BLaER1 (cell line): ENCODE results near the gene LRRC8C.

Experiments
- H3K27ac ChIP-seq: shearing (Covaris generic); formaldehyde crosslinking; 2 replicates; pipeline ENCODE4 v1.8.1; 2022
- H3K27me3 ChIP-seq: shearing (Covaris generic); formaldehyde crosslinking; 2 replicates; pipeline ENCODE4 v1.8.1; 2022
- H3K36me3 ChIP-seq: shearing (Covaris generic); formaldehyde crosslinking; 2 replicates; pipeline ENCODE4 v1.8.1; 2022
- H3K4me1 ChIP-seq: shearing (Covaris generic); formaldehyde crosslinking; 2 replicates; pipeline ENCODE4 v1.8.1; 2022
- H3K4me2 ChIP-seq: shearing (Covaris generic); formaldehyde crosslinking; 2 replicates; pipeline ENCODE4 v1.8.1; 2022
- H3K4me3 ChIP-seq: shearing (Covaris generic); formaldehyde crosslinking; 2 replicates; pipeline ENCODE4 v1.8.1; 2022
- H3K9ac ChIP-seq: shearing (Covaris generic); formaldehyde crosslinking; 2 replicates; pipeline ENCODE4 v1.8.1; 2022
- H3K9me3 ChIP-seq: shearing (Covaris generic); formaldehyde crosslinking; 2 replicates; pipeline ENCODE4 v1.8.1; 2022
- H4K20me1 ChIP-seq: shearing (Covaris generic); formaldehyde crosslinking; 2 replicates; pipeline ENCODE4 v1.8.1; 2022
- Cebpa-rat ChIP-seq: shearing (Covaris generic); IDR thresholded peaks from 2 replicates; pipeline ENCODE4 v1.8.1; 2022

Gene LRRC8C

GRCh38 chr1:89633248-89633799 lies 404 bp downstream of the LRRC8C start:
- Histone ChIP-seq H4K20me1 (peaks cover 29% of the 10 kb centered on the region), H3K36me3 (peaks cover 29% of the 10 kb centered on the region), H3K9me3 (no peaks in the 10 kb centered on the region; the same call in 1 of the 2 replicates), H3K27me3 (no peaks in the 10 kb centered on the region), H3K9ac (peak overlapping the region; percentile 96), H3K4me2 (peak overlapping the region; percentile 94), H3K4me3 (peak overlapping the region; percentile 94), H3K4me1 (peaks cover 63% of the 10 kb centered on the region), H3K27ac (peak overlapping the region; percentile 95)
- no peak for TF ChIP-seq Cebpa-rat

DNA sequence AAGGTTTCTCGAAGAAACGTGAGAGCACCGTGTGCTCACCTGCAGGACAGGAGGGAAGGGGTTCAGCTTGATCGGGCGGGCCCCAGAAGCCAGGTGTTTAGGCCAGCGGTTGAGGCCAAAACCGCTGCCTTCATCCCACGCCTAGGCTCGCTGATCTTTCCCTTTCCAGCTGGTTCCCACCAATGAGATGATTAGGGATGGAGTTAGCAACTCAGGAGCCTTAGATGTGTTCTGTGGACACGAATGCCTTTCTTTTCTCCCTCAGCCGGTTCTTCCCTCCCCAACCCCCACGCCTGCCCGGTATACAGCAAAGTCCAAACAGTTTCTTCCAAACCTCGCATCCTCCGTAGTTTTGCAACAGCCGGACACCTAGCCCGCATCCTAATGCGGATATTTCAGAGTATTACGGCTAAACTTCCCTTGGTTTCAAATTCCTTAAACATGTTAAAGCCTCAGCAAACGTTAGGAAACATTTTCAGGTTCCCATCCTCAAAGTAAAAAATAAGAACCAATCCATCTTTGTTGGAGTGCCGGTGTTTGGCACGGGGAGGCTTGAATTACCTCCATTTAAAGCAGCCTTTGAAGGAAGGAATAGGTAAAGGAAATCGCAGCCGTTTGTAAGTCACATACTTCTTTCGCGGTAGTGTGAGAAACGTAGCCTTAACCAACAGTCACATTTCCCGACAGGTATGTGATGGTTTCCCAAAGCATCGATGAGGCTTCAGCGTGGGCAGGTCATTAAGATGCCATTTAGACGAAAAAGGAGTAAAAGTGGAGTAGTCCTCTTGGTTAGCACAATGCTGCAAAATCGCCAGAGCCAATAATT lies 1.1 kb downstream of the LRRC8C start:
- Histone ChIP-seq H4K20me1 (peaks cover 36% of the 10 kb centered on the region), H3K9me3 (no peaks in the 10 kb centered on the region; the same call in 1 of the 2 replicates), H3K36me3 (peaks cover 30% of the 10 kb centered on the region), H3K9ac (peak overlapping the region; percentile 96), H3K4me1 (peaks cover 63% of the 10 kb centered on the region), H3K27ac (peak overlapping the region; percentile 95), H3K4me2 (peak overlapping the region; percentile 94), H3K27me3 (no peaks in the 10 kb centered on the region), H3K4me3 (peak overlapping the region; percentile 94)
- no peak for TF ChIP-seq Cebpa-rat

- no peaks in the 10 kb centered on the region for H3K27me3 ChIP-seq
- H3K9me3 ChIP-seq: no peaks in the 10 kb centered on the region; the same call in 1 of the 2 replicates
- peak overlapping the region; percentile 95 for H3K27ac ChIP-seq
- peaks cover 26% of the 10 kb centered on the region for H3K36me3 ChIP-seq
- H4K20me1 ChIP-seq: peaks cover 56% of the 10 kb centered on the region
- peaks cover 45% of the 10 kb centered on the region for H3K4me1 ChIP-seq
- H3K4me3 ChIP-seq: peak overlapping the region; percentile 94
- TF ChIP-seq Cebpa-rat: no peak
- H3K9ac ChIP-seq: peak overlapping the region; percentile 62
- H3K4me2 ChIP-seq: peak overlapping the region; percentile 94
Measured at GRCh38 chr1:89635825-89636815, 3.2 kb downstream of the LRRC8C start.

- H3K27me3 ChIP-seq: no peaks in the 10 kb centered on the region
- H3K4me1 ChIP-seq: peaks cover 32% of the 10 kb centered on the region
- H3K9me3 ChIP-seq: no peaks in the 10 kb centered on the region; the same call in 1 of the 2 replicates
- H3K36me3 ChIP-seq: peaks cover 34% of the 10 kb centered on the region
- H4K20me1 ChIP-seq: peaks cover 70% of the 10 kb centered on the region
- no peak for TF ChIP-seq Cebpa-rat
- peak overlapping the region; percentile 94 for H3K4me2 ChIP-seq
- no peak overlapping the region for H3K9ac ChIP-seq
- no peak overlapping the region for H3K4me3 ChIP-seq
- H3K27ac ChIP-seq: no peak overlapping the region
Measured at GRCh38 chr1:89637496-89637895, 4.6 kb downstream of the LRRC8C start.

DNA sequence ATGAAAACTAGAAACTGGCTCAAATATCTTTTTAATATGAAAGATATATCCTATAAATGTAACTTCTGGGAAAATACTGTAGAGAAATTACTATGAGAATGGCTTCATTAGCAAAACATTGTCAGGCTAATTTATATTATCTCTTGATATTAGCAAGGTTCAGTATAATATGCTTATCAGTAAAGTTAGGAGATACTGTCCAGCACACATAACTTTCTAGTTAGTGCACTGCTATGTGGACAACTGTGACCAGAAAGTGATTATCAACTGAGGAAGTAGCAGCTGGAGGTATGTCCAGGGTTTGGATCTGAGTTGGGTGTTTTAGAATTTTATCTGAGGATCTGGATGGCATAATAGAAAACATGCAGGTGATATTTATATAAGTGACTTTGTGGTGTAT lies 7.5 kb downstream of the LRRC8C start:
- Histone ChIP-seq H3K4me2 (no peak overlapping the region), H3K9ac (no peak overlapping the region), H3K36me3 (peaks cover 55% of the 10 kb centered on the region), H3K27me3 (no peaks in the 10 kb centered on the region), H3K4me3 (no peak overlapping the region), H3K9me3 (peaks cover 21% of the 10 kb centered on the region), H3K4me1 (peaks cover 48% of the 10 kb centered on the region), H3K27ac (no peak overlapping the region), H4K20me1 (peaks cover 79% of the 10 kb centered on the region)
- TF ChIP-seq Cebpa-rat: no peak

- Histone ChIP-seq H3K9me3 (peaks cover 32% of the 10 kb centered on the region), H3K36me3 (peaks cover 61% of the 10 kb centered on the region), H3K4me3 (no peak overlapping the region), H4K20me1 (peaks cover 66% of the 10 kb centered on the region; the same call in 1 of the 2 replicates), H3K4me1 (peaks cover 34% of the 10 kb centered on the region), H3K27ac (no peak overlapping the region), H3K9ac (no peak overlapping the region), H3K27me3 (no peaks in the 10 kb centered on the region), H3K4me2 (no peak overlapping the region)
- TF ChIP-seq Cebpa-rat: no peak
Measured at GRCh38 chr1:89641781-89642180, 8.9 kb downstream of the LRRC8C start.

DNA sequence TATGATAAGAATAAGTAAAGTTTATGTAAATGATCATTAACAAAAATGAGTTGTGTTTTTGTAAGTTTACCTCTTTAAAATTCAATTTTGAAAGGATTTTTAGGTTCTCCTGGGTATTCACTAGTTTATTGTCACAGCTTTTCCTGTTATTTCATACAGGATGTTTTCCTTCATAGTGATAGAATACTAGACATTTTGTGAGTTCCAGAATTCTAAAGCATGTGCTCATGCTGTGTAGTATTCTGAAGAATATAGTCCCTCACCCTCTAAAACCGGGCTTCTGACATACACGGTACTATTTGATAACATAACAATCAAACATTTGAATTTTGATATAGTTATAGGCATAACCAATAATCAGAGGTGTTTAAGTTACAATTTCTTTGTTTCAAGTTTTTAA lies 10.7 kb downstream of the LRRC8C start:
- Histone ChIP-seq H3K4me2 (peak overlapping the region; percentile 45; the same call in 1 of the 2 replicates), H3K36me3 (peaks cover 52% of the 10 kb centered on the region), H4K20me1 (peaks cover 61% of the 10 kb centered on the region; the same call in 1 of the 2 replicates), H3K4me3 (no peak overlapping the region), H3K9ac (no peak overlapping the region), H3K9me3 (peaks cover 43% of the 10 kb centered on the region), H3K27ac (no peak overlapping the region), H3K4me1 (peaks cover 22% of the 10 kb centered on the region), H3K27me3 (no peaks in the 10 kb centered on the region)
- no peak for TF ChIP-seq Cebpa-rat

- TF ChIP-seq Cebpa-rat: no peak
- 0 out of 2 replicates have a peak overlapping the region, but pooled peaks have one; percentile 1 for H3K4me3 ChIP-seq
Measured at GRCh38 chr1:89644119-89644814, 11.3 kb downstream of the LRRC8C start.

GRCh38 chr1:89646259-89646658 lies 13.3 kb downstream of the LRRC8C start:
- no peaks in the 10 kb centered on the region for H3K27me3 ChIP-seq
- peaks cover 49% of the 10 kb centered on the region for H3K9me3 ChIP-seq
- TF ChIP-seq Cebpa-rat: no peak
- H3K4me1 ChIP-seq: peaks cover 34% of the 10 kb centered on the region
- H4K20me1 ChIP-seq: peaks cover 62% of the 10 kb centered on the region; the same call in 1 of the 2 replicates
- peaks cover 55% of the 10 kb centered on the region for H3K36me3 ChIP-seq
- no peak overlapping the region for H3K27ac ChIP-seq
- no peak overlapping the region for H3K4me3 ChIP-seq
- H3K9ac ChIP-seq: no peak overlapping the region
- H3K4me2 ChIP-seq: no peak overlapping the region

More at GRCh38 chr1:89644119-89644814, 11.3 kb downstream of the LRRC8C start:
- H3K4me1 ChIP-seq: peaks cover 29% of the 10 kb centered on the region
- H3K9ac ChIP-seq: no peak overlapping the region
- H3K27ac ChIP-seq: 0 out of 2 replicates have a peak overlapping the region, but pooled peaks have one; percentile 7
- H3K9me3 ChIP-seq: peaks cover 43% of the 10 kb centered on the region
- peaks cover 61% of the 10 kb centered on the region; the same call in 1 of the 2 replicates for H4K20me1 ChIP-seq
- H3K36me3 ChIP-seq: peaks cover 46% of the 10 kb centered on the region
- H3K4me2 ChIP-seq: peak overlapping the region; percentile 45
- H3K27me3 ChIP-seq: no peaks in the 10 kb centered on the region
